ENCODE data around the gene ANKFN1.

ANKFN1 gene

DNA sequence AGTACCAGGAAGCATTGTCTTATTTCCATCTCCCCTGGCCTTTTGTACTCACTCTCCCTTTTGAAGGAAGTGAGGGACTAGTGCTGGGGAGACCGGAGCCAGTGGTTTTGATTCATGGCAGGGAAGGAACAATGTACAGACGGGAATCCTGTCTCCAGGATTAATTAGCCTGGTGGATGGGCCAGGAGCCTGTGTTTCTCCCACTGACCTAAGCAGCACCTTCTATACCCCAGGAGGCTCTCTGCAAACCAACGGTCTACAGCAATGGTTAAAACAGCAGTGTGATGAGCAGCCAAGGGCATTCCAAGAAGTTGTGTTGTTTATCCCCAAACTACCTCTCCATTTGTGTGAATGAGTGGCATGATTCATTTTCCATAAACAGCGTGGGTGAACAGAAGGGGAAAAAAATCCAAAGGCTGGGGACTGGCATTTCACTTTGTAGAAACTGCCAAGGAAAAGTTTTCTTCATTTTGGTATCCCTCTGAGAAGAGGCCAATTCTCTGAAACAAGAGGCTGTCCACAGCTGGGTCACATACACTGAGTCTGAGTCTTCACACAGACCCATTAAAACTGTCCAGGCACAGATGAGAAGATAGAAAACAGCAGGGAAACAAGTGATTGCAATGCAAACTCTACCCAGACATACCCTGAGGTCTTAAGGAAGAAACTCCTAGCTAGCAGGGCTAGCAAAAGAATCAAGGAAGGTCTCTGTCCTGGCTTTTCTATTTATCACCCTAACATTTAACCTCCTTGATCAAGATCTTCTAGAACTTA, 18.1 kb downstream of the ANKFN1 start:
- no peak for DNase-seq
- in situ Hi-C loops (cut with HindIII; ENCODE audit: low pct_ligation_motif_present, low sequenced_read_pairs) = no loop called here
- H3K27me3 ChIP-seq (replicated peaks) = no peaks in the 10 kb centered on the region
- no peaks in the 10 kb centered on the region for H3K36me3 ChIP-seq (replicated peaks)
- H3K4me3 ChIP-seq (ENCODE audit: low read depth, low read length) = no peak overlapping the region
- TF ChIP-seq, protein P1, sequence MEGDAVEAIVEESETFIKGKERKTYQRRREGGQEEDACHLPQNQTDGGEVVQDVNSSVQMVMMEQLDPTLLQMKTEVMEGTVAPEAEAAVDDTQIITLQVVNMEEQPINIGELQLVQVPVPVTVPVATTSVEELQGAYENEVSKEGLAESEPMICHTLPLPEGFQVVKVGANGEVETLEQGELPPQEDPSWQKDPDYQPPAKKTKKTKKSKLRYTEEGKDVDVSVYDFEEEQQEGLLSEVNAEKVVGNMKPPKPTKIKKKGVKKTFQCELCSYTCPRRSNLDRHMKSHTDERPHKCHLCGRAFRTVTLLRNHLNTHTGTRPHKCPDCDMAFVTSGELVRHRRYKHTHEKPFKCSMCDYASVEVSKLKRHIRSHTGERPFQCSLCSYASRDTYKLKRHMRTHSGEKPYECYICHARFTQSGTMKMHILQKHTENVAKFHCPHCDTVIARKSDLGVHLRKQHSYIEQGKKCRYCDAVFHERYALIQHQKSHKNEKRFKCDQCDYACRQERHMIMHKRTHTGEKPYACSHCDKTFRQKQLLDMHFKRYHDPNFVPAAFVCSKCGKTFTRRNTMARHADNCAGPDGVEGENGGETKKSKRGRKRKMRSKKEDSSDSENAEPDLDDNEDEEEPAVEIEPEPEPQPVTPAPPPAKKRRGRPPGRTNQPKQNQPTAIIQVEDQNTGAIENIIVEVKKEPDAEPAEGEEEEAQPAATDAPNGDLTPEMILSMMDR (IDR thresholded peaks at IDR 0.05; ENCODE audit: low read depth, low read length, missing control alignments) = no peak
- no peak overlapping the region for H3K27ac ChIP-seq

DNA sequence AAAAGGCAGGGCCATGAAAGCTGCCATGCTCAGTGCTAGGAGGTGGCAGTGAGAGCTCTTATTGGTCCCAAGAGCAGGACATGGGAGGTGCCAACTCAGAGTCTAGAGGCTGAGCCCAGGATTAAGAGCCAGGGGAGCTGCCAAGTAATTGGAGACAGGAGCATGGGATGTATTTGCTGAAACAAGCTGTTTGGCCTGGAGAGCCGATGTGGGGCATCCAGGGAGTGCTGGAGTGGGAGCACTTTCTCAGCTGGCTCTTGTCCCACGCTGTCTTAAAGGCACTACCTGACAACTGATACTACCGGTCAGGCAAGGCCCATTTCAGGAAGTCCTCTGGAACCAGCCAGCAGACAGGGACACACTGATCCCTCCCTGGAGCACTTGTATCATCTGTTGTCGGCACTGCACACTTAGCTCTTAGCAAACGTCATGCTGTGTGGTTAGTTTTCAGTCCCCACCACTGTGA, 19.3 kb downstream of the ANKFN1 start:
- TF ChIP-seq, protein P1 (IDR thresholded peaks at IDR 0.05; ENCODE audit: low read depth, low read length, missing control alignments) = no peak
- Histone ChIP-seq H3K36me3 (replicated peaks) (no peaks in the 10 kb centered on the region), H3K27ac (no peak overlapping the region), H3K27me3 (replicated peaks) (no peaks in the 10 kb centered on the region), H3K4me3 (ENCODE audit: low read depth, low read length) (no peak overlapping the region)
- no peak for DNase-seq
- in situ Hi-C loops (cut with HindIII; ENCODE audit: low pct_ligation_motif_present, low sequenced_read_pairs) = no loop called here

DNA sequence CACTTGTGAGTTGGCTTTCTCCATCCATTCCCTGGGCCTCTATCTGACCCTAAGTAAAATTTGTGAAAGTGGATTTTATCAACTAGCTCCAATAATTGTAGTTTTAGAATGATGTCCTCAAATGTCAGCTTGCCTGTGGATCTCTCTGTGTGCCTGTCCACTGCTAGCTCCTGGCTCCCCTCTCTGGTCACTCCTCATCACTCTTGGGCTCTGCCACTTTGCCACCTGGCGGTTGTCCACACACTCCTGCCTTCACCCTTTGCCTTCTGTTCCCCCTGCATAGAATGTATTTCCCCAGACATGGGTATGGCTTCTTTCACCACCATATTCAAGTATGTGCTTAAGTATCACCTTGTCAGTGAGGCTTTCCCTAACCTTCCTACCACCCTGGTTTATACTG, 19.8 kb downstream of the ANKFN1 start:
- H3K4me3 ChIP-seq (ENCODE audit: low read depth, low read length) = no peak overlapping the region
- in situ Hi-C loops (cut with HindIII; ENCODE audit: low pct_ligation_motif_present, low sequenced_read_pairs) = no loop called here
- DNase-seq = no peak

DNA sequence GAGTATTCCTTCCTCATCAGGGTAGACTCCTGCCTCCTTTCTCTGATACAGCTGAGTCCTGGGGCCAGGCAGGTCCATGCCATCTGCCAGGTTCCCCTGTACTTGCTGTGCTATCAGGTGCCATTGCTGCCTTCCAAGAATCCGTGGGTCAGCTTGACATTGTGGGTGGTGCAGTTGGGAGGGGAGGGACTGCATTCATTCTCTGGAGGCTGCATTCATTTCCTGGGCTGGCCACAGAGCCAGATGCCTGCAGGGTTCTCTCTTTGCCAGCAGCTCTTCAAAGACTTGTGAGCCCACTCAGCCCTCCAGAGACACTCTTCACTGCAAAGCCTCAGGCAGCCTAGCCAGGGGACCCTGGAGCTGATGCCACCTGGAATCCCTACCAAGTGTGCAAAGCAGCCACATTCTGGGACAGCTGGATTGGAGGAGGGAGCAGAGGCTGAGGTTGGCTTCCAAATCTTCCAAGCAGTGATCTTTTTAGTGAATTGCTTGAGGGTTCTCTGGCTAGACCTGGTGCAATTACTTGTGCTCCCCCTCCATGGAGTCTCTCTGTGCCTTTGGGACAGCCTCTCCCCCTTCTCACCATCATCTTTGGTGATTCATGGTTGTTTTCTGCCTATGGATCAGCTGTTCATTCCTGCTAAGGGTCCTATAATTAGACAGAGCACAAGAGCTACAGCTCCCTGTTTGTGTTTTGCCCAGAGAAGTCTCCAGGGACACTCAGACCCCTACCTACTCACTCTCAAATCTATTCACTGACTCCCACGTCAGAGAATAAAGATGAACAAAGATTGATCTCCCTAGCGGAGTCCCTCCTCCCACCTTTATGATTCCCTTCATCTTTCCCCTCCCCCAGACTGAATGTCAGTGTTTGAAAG, 20.9 kb downstream of the ANKFN1 start:
- H3K27me3 ChIP-seq (replicated peaks) = no peaks in the 10 kb centered on the region
- in situ Hi-C loops (cut with HindIII; ENCODE audit: low pct_ligation_motif_present, low sequenced_read_pairs) = no loop called here
- TF ChIP-seq, protein P1 (IDR thresholded peaks at IDR 0.05; ENCODE audit: low read depth, low read length, missing control alignments) = no peak
- no peaks in the 10 kb centered on the region for H3K36me3 ChIP-seq (replicated peaks)
- no peak for DNase-seq
- H3K4me3 ChIP-seq (ENCODE audit: low read depth, low read length) = no peak overlapping the region
- no peak overlapping the region for H3K27ac ChIP-seq

More for the DNA sequence above, 19.8 kb downstream of the ANKFN1 start:
- no peaks in the 10 kb centered on the region for H3K27me3 ChIP-seq (replicated peaks)
- H3K36me3 ChIP-seq (replicated peaks) = no peaks in the 10 kb centered on the region
- TF ChIP-seq, protein P1 (IDR thresholded peaks at IDR 0.05; ENCODE audit: low read depth, low read length, missing control alignments) = no peak
- no peak overlapping the region for H3K27ac ChIP-seq

DNA sequence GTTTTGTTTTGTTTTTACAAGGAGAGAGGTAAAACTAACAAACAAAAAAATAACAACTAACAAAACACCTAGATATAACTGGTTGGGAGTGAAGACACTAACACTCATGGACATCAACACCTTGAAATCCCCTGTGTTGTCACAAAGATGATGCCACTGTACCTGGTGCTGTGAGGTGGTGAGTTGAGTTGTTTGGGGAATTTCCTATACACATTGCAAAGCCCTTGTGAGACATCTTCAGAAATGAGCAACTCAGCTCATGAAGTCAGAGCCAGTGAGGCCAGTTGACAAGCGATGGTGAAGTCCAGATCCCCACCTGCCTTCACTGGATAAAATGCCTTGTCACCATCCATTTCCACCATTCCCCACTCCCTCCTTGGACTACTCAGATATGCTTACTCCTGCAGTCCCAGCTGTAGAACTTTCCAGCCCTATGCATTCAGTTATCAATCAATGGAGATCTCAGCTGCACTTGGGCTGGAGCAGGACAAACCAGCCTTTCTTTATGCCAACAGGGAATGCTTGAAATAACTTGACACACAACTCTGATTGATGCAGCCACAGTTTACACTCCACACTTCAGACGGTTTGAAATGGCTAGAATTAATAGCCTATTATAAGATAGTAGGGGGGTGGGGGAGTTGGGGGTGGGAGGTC, 22.2 kb downstream of the ANKFN1 start:
- no peak for DNase-seq
- TF ChIP-seq, protein P1 (IDR thresholded peaks at IDR 0.05; ENCODE audit: low read depth, low read length, missing control alignments) = no peak

More for the DNA sequence above, 22.2 kb downstream of the ANKFN1 start:
- Histone ChIP-seq H3K27ac (no peak overlapping the region), H3K4me3 (ENCODE audit: low read depth, low read length) (no peak overlapping the region), H3K36me3 (replicated peaks) (no peaks in the 10 kb centered on the region), H3K27me3 (replicated peaks) (no peaks in the 10 kb centered on the region)
- in situ Hi-C loops (cut with HindIII; ENCODE audit: low pct_ligation_motif_present, low sequenced_read_pairs) = no loop called here
